ENCODE results near the gene IGFL1. TPM values are rescaled to one million over a fixed set of nuclear protein-coding genes. Genes with fewer than 3 reads are reported as not detected.

The IGFL1 gene
- total RNA-seq, 4 donors from 2014 or later = not detected

DNA sequence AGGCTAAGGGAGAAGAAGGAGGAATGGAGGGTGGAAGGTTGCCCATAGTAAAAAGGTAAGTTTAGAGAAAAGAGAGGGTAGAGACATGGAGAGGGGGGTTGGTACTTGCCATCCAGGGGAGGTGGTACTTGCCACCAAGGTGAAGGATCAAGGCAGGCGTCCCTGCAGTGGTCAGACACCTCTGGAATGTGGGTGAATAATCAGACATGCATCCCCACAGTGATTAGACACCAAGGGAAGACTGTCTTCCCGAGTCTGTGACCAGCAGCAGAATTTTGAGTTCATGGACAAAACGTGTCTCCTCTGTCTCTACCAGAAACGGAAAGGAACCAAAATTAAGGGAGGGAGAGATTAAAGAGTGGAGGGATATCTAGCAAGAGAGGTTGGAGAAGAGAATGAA is 27.1 kb upstream of the IGFL1 start:
- Histone ChIP-seq H3K27me3 (no peaks in the 10 kb centered on the region), H3K4me3 (replicated peaks in 1 of 3) (no peak overlapping the region), H3K36me3 (no peaks in the 10 kb centered on the region), H3K9me3 (no peaks in the 10 kb centered on the region), H3K4me1 (no peaks in the 10 kb centered on the region), H3K27ac (no peak overlapping the region)
- TF ChIP-seq, protein P1, sequence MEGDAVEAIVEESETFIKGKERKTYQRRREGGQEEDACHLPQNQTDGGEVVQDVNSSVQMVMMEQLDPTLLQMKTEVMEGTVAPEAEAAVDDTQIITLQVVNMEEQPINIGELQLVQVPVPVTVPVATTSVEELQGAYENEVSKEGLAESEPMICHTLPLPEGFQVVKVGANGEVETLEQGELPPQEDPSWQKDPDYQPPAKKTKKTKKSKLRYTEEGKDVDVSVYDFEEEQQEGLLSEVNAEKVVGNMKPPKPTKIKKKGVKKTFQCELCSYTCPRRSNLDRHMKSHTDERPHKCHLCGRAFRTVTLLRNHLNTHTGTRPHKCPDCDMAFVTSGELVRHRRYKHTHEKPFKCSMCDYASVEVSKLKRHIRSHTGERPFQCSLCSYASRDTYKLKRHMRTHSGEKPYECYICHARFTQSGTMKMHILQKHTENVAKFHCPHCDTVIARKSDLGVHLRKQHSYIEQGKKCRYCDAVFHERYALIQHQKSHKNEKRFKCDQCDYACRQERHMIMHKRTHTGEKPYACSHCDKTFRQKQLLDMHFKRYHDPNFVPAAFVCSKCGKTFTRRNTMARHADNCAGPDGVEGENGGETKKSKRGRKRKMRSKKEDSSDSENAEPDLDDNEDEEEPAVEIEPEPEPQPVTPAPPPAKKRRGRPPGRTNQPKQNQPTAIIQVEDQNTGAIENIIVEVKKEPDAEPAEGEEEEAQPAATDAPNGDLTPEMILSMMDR (IDR thresholded peaks at IDR 0.05) = no peak
- intact Hi-C loops (cut with DNase I) = no loop called here
- no peak for DNase-seq
- 70 to 73% methylated on average over 4 of the region's 4 CpGs for WGBS, 2 donors

DNA sequence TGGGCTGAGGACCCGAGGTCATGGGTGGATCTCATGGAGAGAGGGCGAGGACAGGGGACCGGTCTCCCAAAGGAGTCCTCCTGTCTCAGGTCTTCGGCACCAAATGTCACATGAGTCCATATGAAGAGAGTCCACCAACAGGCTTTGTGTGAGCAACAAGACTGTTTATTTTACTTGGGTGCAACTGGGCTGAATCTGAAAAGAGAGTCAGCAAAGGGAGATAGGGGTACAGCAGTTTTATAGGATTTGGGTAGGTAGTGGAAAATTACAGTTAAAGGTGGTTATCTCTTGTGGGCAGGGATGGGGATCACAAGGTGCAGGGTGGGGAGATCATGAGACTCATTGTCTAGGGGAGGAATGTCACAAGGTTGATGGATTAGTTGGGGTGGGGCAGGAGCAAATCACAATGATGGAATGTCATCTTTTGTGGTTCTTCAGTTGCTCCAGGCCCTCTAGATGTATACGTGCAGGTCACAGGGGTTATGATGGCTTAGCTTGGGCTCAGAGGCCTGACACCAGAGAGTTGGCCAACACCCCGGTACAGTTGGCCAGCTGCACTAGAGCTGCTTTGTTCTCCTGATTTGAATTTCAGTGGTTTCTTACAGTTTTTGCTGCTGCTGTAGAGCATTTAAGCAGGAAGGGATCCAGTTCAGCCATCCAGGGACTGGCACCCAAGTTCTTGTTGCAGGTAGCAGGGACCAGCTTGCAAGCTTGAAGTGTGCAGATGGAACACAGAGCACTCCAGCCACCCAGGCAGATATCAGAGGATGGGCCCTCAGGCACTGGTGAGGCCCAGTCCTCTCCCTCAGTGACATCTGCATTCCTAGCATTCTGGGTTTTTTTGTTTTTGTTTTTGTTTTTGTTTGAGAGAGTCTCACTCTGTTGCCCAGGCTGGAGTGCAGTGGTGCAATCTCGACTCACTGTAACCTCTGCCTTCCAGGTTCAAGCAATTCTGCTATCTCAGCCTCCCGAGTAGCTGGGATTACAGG is 26.4 kb upstream of the IGFL1 start:
- no peaks in the 10 kb centered on the region for H3K27me3 ChIP-seq
- no peak overlapping the region for H3K27ac ChIP-seq
- H3K9me3 ChIP-seq = no peaks in the 10 kb centered on the region
- no peak for DNase-seq
- H3K36me3 ChIP-seq = no peaks in the 10 kb centered on the region
- no peak overlapping the region for H3K4me3 ChIP-seq (replicated peaks in 1 of 3)
- H3K4me1 ChIP-seq = no peaks in the 10 kb centered on the region
- TF ChIP-seq, protein P1 (IDR thresholded peaks at IDR 0.05) = no peak
- no peak for TF ChIP-seq POLR2A (IDR thresholded peaks at IDR 0.05)
- 83 to 85% methylated on average over 8 of the region's 8 CpGs for WGBS, 2 donors
- intact Hi-C loops (cut with DNase I) = no loop called here

DNA sequence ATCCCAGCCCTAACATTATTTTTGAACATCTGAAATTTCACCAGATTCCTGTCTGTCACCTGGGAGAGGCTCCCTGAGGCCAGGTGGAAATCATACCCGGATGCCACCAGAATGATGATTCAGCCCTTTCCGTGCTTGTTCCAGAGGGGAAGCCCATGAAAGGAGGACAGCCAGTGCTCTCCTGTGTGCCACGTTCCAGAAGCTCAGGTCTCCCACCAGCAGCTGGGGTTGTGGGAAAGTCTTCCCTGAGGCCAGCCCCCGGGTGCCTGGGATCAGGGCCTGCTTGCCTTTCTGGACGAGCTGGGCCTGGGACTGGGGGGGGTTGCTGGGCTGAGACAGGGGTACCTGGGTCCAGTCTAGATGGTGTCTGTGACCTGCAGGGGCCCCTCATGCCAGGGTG is 25.5 kb upstream of the IGFL1 start:
- Histone ChIP-seq H3K36me3 (no peaks in the 10 kb centered on the region), H3K27ac (no peak overlapping the region), H3K9me3 (no peaks in the 10 kb centered on the region), H3K27me3 (no peaks in the 10 kb centered on the region), H3K4me3 (replicated peaks in 1 of 3) (no peak overlapping the region), H3K4me1 (no peaks in the 10 kb centered on the region)
- WGBS, 2 donors = 77 to 85% methylated on average over 5 of the region's 5 CpGs
- DNase-seq = no peak
- intact Hi-C loops (cut with DNase I) = no loop called here
- TF ChIP-seq, protein P1 (IDR thresholded peaks at IDR 0.05) = no peak
- TF ChIP-seq POLR2A (IDR thresholded peaks at IDR 0.05) = no peak

DNA sequence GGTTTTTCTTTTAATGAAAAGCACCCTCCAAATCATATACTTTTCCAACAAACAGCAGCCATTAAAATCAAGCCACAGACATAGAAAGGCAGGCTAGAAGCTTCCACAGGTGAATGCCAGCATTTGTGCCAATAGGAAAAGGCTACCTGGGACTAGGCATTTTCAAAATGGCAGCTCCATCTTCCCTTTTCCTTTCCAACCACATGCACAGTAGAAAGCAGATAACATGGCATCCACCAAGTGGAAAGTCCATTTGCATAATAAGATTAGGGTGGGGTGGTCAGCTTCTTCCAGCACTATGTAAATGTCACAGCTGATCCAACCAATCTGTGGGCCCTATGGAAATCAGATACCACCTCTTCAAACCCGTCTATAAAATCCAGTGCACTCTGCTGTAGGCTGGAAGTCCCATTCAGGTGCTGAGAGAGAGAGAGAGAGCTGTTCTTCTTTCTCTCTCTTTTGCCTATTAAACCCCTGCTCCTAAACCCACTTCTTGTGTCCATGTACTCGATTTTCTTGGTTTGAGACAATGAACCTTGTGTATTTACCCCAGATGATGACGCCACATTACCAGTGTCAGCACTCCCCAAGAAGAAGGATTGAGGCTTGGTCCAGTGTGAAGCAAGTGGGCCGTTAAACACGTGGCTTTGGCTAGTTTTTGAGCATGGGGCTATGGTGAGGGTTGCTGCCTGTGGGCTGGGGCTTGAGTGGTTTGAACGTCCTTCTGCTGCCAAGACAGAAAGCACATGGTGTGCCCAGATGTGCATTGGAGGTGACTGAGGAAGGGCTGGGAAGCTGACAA is 24.2 kb upstream of the IGFL1 start:
- H3K27me3 ChIP-seq = no peaks in the 10 kb centered on the region
- intact Hi-C loops (cut with DNase I) = no loop called here
- no peak overlapping the region for H3K4me3 ChIP-seq (replicated peaks in 1 of 3)
- DNase-seq = no peak
- H3K9me3 ChIP-seq = no peaks in the 10 kb centered on the region
- H3K27ac ChIP-seq = no peak overlapping the region
- TF ChIP-seq POLR2A (IDR thresholded peaks at IDR 0.05) = no peak
- TF ChIP-seq, protein P1 (IDR thresholded peaks at IDR 0.05) = no peak
- no peaks in the 10 kb centered on the region for H3K4me1 ChIP-seq
- H3K36me3 ChIP-seq = no peaks in the 10 kb centered on the region
- WGBS, 2 donors = 64 to 77% methylated on average over 6 of the region's 6 CpGs
